ENCODE measurements around the gene TBC1D4.

DNA sequence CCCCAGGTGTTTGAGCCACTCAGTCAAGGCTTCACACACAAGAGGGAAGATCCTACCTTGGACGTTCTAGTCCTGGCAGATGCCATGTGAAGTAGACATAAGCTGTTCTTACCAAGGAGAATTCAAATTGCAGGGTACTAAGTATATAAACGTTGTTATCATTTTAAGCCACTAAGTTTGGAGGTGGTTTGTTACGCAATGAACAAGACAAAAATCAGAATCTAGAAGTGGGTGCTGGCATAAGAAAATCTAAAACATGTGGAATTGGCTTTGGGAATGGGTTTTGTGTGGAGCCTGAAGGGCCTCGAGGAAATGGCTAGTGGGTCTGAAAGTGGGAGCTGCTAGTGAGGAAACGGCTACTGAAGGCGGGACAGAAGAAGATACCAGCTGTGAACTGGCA is 83.9 kb downstream of the TBC1D4 start:
- TF ChIP-seq POLR2AphosphoS5 (IDR thresholded peaks at IDR 0.05; ENCODE audit: borderline replicate concordance, low read depth, low read length) = no peak
- no peak for TF ChIP-seq EZH2 (IDR thresholded peaks at IDR 0.05)
- no peak for TF ChIP-seq FOXP2 (optimal IDR thresholded peaks at IDR 0.05; ENCODE audit: control extremely low read depth, extremely low read length, insufficient read depth)

Data from SK-N-MC (cell line).